GM21737 (cell line): ENCODE measurements around the gene SERPINB12.

Experiments used
- ATAC-seq: cut with Tn5 transposase; IDR thresholded peaks from one replicate; pipeline ENCODE4 v1.9.1; 2021; ENCODE audit warnings: mild to moderate bottlenecking, moderate library complexity; ENCODE audit not compliant: unreplicated experiment

The SERPINB12 gene

GRCh38 chr18:63550068-63550467, 7.9 kb downstream of the SERPINB12 start:
- ATAC-seq, result no peak

GRCh38 chr18:63551769-63552168, 9.6 kb downstream of the SERPINB12 start:
- no peak for ATAC-seq

DNA sequence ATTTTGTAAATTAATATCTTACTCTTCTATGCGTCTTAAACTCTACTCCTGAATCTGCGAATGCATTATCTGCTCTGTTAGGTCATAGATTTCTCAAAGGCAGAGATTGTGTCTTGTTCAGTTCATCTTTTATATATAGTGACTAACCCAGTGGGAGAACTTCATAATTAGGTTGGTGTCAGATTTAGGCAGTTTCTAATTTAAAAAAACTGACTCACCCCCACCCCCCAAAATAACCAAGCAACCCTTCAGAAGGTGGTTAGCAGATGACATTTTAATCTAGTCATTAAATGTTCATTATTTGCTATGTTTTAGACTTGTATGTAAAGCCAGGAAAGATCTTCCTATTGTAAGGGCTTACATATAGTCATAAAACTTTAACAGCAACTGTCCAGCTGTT, 10.4 kb downstream of the SERPINB12 start:
- ATAC-seq, result no peak

GRCh38 chr18:63553081-63553480, 10.9 kb downstream of the SERPINB12 start:
- no peak for ATAC-seq

DNA sequence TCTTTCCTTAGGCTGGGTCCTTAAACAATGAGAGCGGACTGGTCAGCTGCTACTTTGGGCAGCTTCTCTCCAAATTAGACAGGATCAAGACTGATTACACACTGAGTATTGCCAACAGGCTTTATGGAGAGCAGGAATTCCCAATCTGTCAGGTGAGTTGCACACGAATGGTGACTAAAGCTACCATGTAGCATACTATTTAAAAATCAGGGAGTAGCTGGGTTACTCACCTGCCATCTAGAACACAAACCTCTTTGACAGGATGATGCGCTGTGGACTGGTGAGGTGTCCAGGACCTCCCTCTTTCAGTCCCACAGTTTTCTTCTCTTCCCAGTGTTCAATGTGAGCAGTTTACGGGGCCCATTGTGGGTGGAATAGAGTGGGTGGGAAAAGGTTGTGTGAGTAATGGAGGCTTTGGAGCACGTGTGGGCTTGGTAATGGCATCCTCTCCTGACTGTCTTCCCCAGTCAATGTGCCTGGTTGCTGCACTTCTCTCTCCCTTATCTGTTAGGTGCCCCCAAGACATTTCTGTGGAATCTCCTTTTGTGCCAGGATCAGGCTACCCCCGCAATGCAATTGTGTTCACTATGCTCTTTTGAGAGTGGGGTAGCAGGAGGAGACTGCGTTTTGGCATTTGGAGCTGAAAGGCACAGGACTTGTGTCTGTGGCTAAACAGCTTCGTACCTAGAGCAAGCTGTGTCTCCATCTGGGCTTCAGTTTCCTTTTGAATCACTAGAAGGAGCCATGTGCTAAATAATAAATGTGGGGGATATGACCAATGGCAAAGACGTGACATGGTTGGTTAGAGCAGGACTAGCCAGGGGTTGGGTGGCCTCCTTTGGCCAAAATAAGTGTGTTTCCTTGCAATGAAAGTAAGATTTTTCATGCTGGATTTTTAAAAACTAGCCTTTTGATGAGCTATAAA, 17.7 kb downstream of the SERPINB12 start:
- ATAC-seq, result no peak

GRCh38 chr18:63562284-63562683, 20.1 kb downstream of the SERPINB12 start:
- peak; percentile 65 for ATAC-seq

GRCh38 chr18:63564021-63564420, 21.9 kb downstream of the SERPINB12 start:
- ATAC-seq, result no peak

- no peak for ATAC-seq
These were observed 22.4 kb downstream of the SERPINB12 start for GRCh38 chr18:63564561-63564960.

- ATAC-seq, result no peak
These were observed 25.1 kb downstream of the SERPINB12 start for GRCh38 chr18:63567276-63567675.

GRCh38 chr18:63567825-63568224, 25.7 kb downstream of the SERPINB12 start:
- ATAC-seq, result no peak

DNA sequence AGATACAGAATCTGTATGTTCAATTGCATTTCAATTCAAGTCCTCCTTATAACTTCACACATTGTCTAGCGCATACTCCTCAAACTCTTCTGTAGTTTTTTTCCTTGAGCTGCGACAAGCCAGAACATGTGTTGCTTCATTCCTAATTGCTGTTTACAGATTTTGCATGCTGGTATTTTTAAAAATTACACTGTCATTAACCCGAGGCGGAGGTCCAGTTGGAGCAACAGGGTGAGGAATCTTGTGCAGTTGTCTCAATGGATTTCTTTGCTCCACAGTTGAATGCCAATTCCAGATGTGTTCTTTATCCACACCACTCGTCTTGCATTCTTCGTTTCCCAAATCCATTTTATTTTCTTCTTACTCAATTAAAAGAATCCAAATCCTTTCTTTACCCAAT, 28.6 kb downstream of the SERPINB12 start:
- ATAC-seq, result no peak

DNA sequence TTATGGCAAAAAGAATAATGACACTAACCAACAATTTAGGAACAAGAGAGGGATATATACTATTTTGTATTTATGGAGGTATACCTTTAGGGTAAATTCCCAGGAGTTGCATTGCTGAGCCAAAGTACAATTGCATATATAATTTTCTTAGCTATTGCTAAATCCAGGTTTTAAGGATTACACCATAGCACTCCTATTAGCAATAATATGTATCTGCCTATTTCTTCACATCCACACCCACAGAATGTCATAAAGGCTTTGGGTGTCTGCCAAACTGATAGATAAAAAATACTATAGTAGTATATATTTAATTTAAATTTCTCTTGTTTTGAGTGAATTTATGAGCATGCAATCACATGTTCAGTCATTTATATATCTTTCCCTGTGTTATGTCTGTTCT, 33.5 kb downstream of the SERPINB12 start:
- no peak for ATAC-seq

GRCh38 chr18:63578357-63578958, 36.3 kb downstream of the SERPINB12 start:
- no peak for ATAC-seq

GRCh38 chr18:63579616-63580015, 37.4 kb downstream of the SERPINB12 start:
- no peak for ATAC-seq

GRCh38 chr18:63585988-63586387, 43.8 kb downstream of the SERPINB12 start:
- no peak for ATAC-seq

GRCh38 chr18:63586431-63586830, 44.3 kb downstream of the SERPINB12 start:
- no peak for ATAC-seq

DNA sequence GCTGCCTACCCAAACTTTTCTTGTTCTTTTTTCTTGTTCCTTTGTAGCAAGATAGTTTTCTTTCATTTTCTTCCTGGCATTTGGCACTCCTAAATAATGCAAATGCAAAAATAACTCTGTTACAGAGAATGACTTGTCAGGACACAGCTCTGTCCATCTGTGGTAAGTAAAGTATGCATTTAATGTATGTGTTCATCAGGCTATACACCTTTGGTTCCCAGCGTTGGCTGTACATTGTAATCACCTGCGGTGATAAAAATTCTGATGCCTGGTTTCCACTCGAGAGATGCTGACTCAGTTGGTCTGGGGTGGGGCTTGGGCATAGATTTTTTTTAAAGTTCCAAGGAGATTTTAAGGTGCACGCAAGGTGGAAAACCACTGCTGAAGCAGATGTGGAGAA, 44.8 kb downstream of the SERPINB12 start, which contains the start of gene SERPINB13:
SERPINB13 (plus strand) TSS at position 378 of the 400 bp plus-strand sequence. CDS start 1,325 bp downstream, outside the sequence.
- ATAC-seq, result no peak

DNA sequence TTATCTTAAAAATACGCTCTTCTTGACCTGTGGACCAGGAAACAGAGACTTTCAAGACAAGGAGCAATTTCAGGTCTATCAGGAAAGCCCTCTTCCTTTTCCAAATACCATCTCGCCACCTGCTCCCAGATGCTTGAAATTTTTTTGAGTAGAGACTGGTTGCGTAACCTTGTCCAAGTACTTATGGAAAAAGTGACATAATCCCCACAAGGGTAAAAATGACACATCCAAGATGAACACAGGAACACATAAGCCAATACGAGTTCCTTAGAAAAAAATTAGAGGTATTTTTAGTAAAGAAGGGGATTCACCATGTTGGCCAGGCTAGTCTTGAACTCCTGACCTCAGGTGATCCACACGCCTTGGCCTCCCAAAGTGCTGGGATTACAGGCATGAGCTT, 46.7 kb downstream of the SERPINB12 start:
- no peak for ATAC-seq

DNA sequence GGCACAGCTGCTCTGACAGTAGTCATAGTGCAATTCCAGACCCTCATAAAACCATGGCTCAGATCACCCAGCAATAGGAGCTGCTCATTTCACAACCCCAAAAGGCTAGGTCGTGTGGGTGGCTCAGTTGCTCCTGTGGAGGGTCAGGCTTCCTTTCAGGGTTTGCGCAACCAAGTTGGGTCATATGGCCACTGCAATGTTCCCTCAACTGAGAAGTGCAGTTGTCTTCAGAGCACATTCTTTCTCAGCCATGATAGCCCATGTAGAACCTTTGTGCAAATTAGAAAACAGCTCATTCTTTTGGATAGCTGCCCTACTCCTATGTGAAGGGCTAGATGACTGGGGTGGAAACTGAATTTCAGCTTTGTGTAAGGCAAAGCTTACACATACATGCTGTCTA, 48.2 kb downstream of the SERPINB12 start:
- no peak for ATAC-seq

DNA sequence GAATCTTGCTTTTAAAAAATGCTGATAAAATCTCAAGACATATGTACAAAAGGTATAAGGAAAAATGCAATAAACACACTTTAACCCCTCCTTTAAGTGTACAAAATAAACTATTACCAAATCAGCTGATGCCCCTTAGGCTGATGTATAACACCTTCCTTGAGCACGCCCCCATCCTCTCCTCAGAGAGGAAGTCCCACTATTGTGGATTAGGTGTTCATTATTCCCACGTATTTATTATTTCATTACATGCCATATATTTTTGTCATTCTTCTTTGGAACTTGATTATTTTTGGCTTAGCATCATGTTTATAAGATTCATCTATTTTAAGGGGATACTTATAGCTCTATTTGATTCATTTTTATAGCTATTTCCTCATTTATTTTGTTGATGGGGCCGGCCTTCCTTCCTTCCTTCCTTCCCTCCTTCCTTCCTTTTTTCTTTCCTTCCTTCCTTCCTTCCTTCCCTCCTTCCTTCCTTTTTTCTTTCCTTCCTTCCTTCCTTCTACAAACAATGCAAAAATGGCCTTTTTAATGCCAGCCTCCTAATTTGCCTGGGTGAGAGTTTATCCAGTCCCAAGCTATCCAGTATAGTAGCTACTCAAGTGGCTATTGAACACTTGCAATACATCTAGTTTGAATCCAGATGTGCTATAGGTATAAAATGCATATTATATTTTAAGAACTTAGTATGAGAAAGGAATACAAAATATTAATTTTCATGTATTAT, 49.0 kb downstream of the SERPINB12 start:
- no peak for ATAC-seq

- ATAC-seq, result no peak
These were observed 49.6 kb downstream of the SERPINB12 start for GRCh38 chr18:63591725-63592124.
